ENCODE measurements around the gene GPLD1. TPM values are rescaled to one million over a fixed set of nuclear protein-coding genes. Genes with fewer than 3 reads are reported as not detected.

GPLD1 gene
- total and polyA plus RNA-seq, 9 of the 15 experiments (the other 6 are each of a cell fraction or from before 2014, with no cell fraction given), result 0.11 to 1.3 (median 0.82) TPM

GRCh38 chr6:24501374-24501773 lies 12.0 kb upstream of the GPLD1 start (continued):
- TF ChIP-seq ZBTB17 (CRISPR knock-in tag; IDR thresholded peaks at IDR 0.05), result no peak
- no peak for TF ChIP-seq NKRF (IDR thresholded peaks at IDR 0.05; ENCODE audit: borderline replicate concordance)
- no peak for TF ChIP-seq SIX5 (IDR thresholded peaks at IDR 0.05; ENCODE audit: borderline replicate concordance in 1 of 2, insufficient read depth in 1 of 2, low read depth in 1 of 2, low read length in 2 of 2)
- no peak for TF ChIP-seq ZNF263 (CRISPR knock-in tag; IDR thresholded peaks at IDR 0.05; ENCODE audit: borderline replicate concordance)
- TF ChIP-seq ZNF384 (IDR thresholded peaks at IDR 0.05; ENCODE audit: low read depth, low read length), result no peak
- no peak for TF ChIP-seq MAFG (tag; conservative IDR thresholded peaks at IDR 0.05)

DNA sequence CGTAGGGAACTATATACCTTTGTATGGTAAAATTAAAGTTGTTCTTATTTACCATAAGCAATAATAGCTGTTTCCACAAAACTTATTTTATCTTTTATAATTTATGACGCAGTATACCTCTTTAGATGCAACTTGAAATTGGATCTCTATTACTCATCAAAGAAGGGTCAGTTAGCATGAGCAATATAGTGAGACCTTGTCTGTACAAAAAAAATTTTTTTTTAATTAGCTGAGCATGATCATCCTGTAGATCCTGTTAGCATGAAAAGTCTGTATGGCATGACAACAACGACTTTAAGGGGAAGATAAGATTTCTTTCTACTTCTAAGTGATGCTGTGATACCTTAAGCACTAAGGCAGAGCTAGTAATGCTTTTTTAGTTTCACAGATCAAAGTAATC lies 11.3 kb upstream of the GPLD1 start:
- 28% methylated on average over 3 of the region's 3 CpGs for WGBS (ENCODE audit: insufficient coverage, low coverage, missing lambda C conversion rate)
- Histone ChIP-seq H3K27ac (ENCODE audit: extremely low read depth, low read depth, low read length) (no peak overlapping the region), H3K4me1 (replicated peaks in 1 of 2; ENCODE audit: control insufficient read depth in 2 of 2, insufficient read depth in 2 of 2, low read length in 2 of 2) (peaks cover 0 to 3% of the 10 kb centered on the region in 2 experiments; a peak in 2 of 5 replicates), H3K36me3 (ENCODE audit: control insufficient read depth, insufficient read depth, low read length) (peaks cover 4% of the 10 kb centered on the region; the same call in 2 of the 3 replicates), H2AFZ (ENCODE audit: low read depth, low read length) (no peak overlapping the region), H3K9me1 (ENCODE audit: control insufficient read depth, insufficient read depth, low read length) (no peaks in the 10 kb centered on the region), H3K9me3 (replicated peaks; ENCODE audit: control insufficient read depth, insufficient read depth, low read depth, low read length) (peaks cover 4% of the 10 kb centered on the region), H3K79me2 (ENCODE audit: control insufficient read depth, insufficient read depth, low read length) (no peaks in the 10 kb centered on the region; the same call in 2 of the 3 replicates), H4K20me1 (replicated peaks; ENCODE audit: control insufficient read depth, insufficient read depth, low read length) (no peaks in the 10 kb centered on the region), H3K4me3 (no peak overlapping the region), H3K9ac (ENCODE audit: insufficient read depth in 1 of 2, low read depth in 2 of 2, low read length in 2 of 2) (no peak overlapping the region), H3K4me2 (ENCODE audit: insufficient read depth, low read length) (no peak overlapping the region), H3K27me3 (ENCODE audit: control insufficient read depth in 2 of 2, insufficient read depth in 2 of 2, low read length in 2 of 2) (no peaks in the 10 kb centered on the region; a peak in 2 of 5 replicates)
- TF ChIP-seq NKRF (IDR thresholded peaks at IDR 0.05; ENCODE audit: borderline replicate concordance) (no peak), CREBBP (IDR thresholded peaks at IDR 0.05; ENCODE audit: low read depth, low read length) (no peak), POLR2AphosphoS5 (IDR thresholded peaks at IDR 0.05; ENCODE audit: control insufficient read depth, insufficient read depth, low read depth, low read length) (no peak), HCFC1 (IDR thresholded peaks at IDR 0.05; ENCODE audit: low read depth, low read length) (no peak), ZNF324 (CRISPR knock-in tag; IDR thresholded peaks at IDR 0.05) (no peak), CCAR2 (IDR thresholded peaks at IDR 0.05; ENCODE audit: low read depth, low read length) (no peak), FOSL1 (tag; conservative IDR thresholded peaks at IDR 0.05) (no peak), CBFB (CRISPR knock-in tag; IDR thresholded peaks at IDR 0.05) (no peak)
- in situ Hi-C loops (cut with MboI), result no loop called here
- POLR2A ChIA-PET, result interaction anchor here (1.9 kb wide), 1 partner anchor 9 kb away, joined by 6 read pairs; no protein-coding TSS in a partner anchor
- FAIRE-seq (no peak), DNase-seq (ENCODE audit: extremely low read depth in 1 of 4, low spot score in 3 of 4) (no peak), ATAC-seq (no peak)
- intact Hi-C loops (cut with micrococcal nuclease), result no loop called here
- CTCF ChIA-PET (ENCODE audit: low intra/inter-chr PET ratio), result no interaction called here
- BruUV-seq (replicated peaks), result no TSS peak
